ENCODE results near the gene KIAA1958.
A peak's percentile ranks its signal among the peaks of the same experiment; 100 is the strongest.

Gene KIAA1958

GRCh38 chr9:112486221-112487007, at the start of gene KIAA1958:
Gene KIAA1958, plus strand, starts transcription at chr9:112486827. Its CDS starts 87,254 bp downstream, at chr9:112574081.
- peak; percentile 41 for DNase-seq (ENCODE audit: low spot score)

- DNase-seq (ENCODE audit: low spot score) = no peak
These were observed 49.2 kb upstream of the KIAA1958 start for GRCh38 chr9:112437406-112437805.

GRCh38 chr9:112439171-112439570, 47.5 kb upstream of the KIAA1958 start:
- no peak for DNase-seq (ENCODE audit: low spot score)

GRCh38 chr9:112439825-112440224, 46.8 kb upstream of the KIAA1958 start:
- DNase-seq (ENCODE audit: low spot score) = no peak

GRCh38 chr9:112443200-112443599, 43.4 kb upstream of the KIAA1958 start:
- peak; percentile 39 for DNase-seq (ENCODE audit: low spot score)

GRCh38 chr9:112443636-112444035, 43.0 kb upstream of the KIAA1958 start:
- DNase-seq (ENCODE audit: low spot score) = no peak

- DNase-seq (ENCODE audit: low spot score) = no peak
These were observed 41.4 kb upstream of the KIAA1958 start for GRCh38 chr9:112445196-112445595.

- DNase-seq (ENCODE audit: low spot score) = no peak
These were observed 40.5 kb upstream of the KIAA1958 start for GRCh38 chr9:112446080-112446479.

- no peak for DNase-seq (ENCODE audit: low spot score)
These were observed 40.1 kb upstream of the KIAA1958 start for GRCh38 chr9:112446526-112446925.

- DNase-seq (ENCODE audit: low spot score) = no peak
These were observed 39.3 kb upstream of the KIAA1958 start for GRCh38 chr9:112447283-112447761.

GRCh38 chr9:112462855-112463254, 23.8 kb upstream of the KIAA1958 start:
- DNase-seq (ENCODE audit: low spot score) = no peak

- no peak for DNase-seq (ENCODE audit: low spot score)
These were observed 21.3 kb upstream of the KIAA1958 start for GRCh38 chr9:112465352-112465751.

- no peak for DNase-seq (ENCODE audit: low spot score)
These were observed 13.6 kb upstream of the KIAA1958 start for GRCh38 chr9:112472996-112473395.

GRCh38 chr9:112473986-112474385, 12.6 kb upstream of the KIAA1958 start:
- DNase-seq (ENCODE audit: low spot score) = no peak

GRCh38 chr9:112475318-112475717, 11.3 kb upstream of the KIAA1958 start:
- no peak for DNase-seq (ENCODE audit: low spot score)

GRCh38 chr9:112477330-112477729, 9.3 kb upstream of the KIAA1958 start:
- DNase-seq (ENCODE audit: low spot score) = no peak

GRCh38 chr9:112479221-112479620, 7.4 kb upstream of the KIAA1958 start:
- no peak for DNase-seq (ENCODE audit: low spot score)

- no peak for DNase-seq (ENCODE audit: low spot score)
These were observed 2.0 kb upstream of the KIAA1958 start for GRCh38 chr9:112484607-112485006.

- DNase-seq (ENCODE audit: low spot score) = no peak
These were observed 1.1 kb upstream of the KIAA1958 start for GRCh38 chr9:112485574-112485973.

GRCh38 chr9:112487008-112487798, 576 bp downstream of the KIAA1958 start:
- DNase-seq (ENCODE audit: low spot score) = peak; percentile 41

GRCh38 chr9:112487799-112488340, 1.2 kb downstream of the KIAA1958 start:
- DNase-seq (ENCODE audit: low spot score) = peak; percentile 60

GRCh38 chr9:112489039-112489546, 2.5 kb downstream of the KIAA1958 start:
- DNase-seq (ENCODE audit: low spot score) = peak; percentile 84
